Progenitor cell of endocrine pancreas (in vitro differentiated cells): ENCODE data around the gene TMEM52. TPM values are rescaled to one million over a fixed set of nuclear protein-coding genes. Genes with fewer than 3 reads are reported as not detected.

Experiments used
- DNase-seq: peaks from one replicate; pipeline ENCODE4 v3.0.0; 2021; ENCODE audit warnings: low spot score; ENCODE audit not compliant: unreplicated experiment
- H3K27ac Mint-ChIP-seq: 2 replicates; pipeline ENCODE4 v1.8.0; 2021; ENCODE audit warnings: mild to moderate bottlenecking, moderate library complexity, mixed read lengths
- H3K27me3 Mint-ChIP-seq: 2 replicates; pipeline ENCODE4 v1.8.0; 2021; ENCODE audit warnings: mixed read lengths
- H3K36me3 Mint-ChIP-seq: 2 replicates; pipeline ENCODE4 v1.8.0; 2022; ENCODE audit warnings: mixed read lengths; ENCODE audit not compliant: insufficient read depth
- H3K4me1 Mint-ChIP-seq: 2 replicates; pipeline ENCODE4 v1.8.0; 2021; ENCODE audit warnings: low read depth, mixed read lengths
- H3K4me3 Mint-ChIP-seq: 2 replicates; pipeline ENCODE4 v1.8.0; 2021; ENCODE audit warnings: low read depth, mild to moderate bottlenecking, moderate library complexity, mixed read lengths
- H3K9me3 Mint-ChIP-seq: 2 replicates; pipeline ENCODE4 v1.8.0; 2021; ENCODE audit warnings: low read depth, mixed read lengths
- total RNA-seq: library from RNA; stranded (reverse); gene quantifications from 2 replicates; pipeline ENCODE4 v1.2.1, GENCODE V29; 2021
- TF ChIP-seq, protein P1 (sequence below): fragments of 200-600 bp; sonication (generic); IDR thresholded peaks from one replicate; pipeline ENCODE4 v1.5.0; 2021; ENCODE audit warnings: antibody characterized with exemption, mild to moderate bottlenecking; ENCODE audit not compliant: unreplicated experiment

The TMEM52 gene
- total RNA-seq, 1 donor from 2014 or later: 1.9 TPM

DNA sequence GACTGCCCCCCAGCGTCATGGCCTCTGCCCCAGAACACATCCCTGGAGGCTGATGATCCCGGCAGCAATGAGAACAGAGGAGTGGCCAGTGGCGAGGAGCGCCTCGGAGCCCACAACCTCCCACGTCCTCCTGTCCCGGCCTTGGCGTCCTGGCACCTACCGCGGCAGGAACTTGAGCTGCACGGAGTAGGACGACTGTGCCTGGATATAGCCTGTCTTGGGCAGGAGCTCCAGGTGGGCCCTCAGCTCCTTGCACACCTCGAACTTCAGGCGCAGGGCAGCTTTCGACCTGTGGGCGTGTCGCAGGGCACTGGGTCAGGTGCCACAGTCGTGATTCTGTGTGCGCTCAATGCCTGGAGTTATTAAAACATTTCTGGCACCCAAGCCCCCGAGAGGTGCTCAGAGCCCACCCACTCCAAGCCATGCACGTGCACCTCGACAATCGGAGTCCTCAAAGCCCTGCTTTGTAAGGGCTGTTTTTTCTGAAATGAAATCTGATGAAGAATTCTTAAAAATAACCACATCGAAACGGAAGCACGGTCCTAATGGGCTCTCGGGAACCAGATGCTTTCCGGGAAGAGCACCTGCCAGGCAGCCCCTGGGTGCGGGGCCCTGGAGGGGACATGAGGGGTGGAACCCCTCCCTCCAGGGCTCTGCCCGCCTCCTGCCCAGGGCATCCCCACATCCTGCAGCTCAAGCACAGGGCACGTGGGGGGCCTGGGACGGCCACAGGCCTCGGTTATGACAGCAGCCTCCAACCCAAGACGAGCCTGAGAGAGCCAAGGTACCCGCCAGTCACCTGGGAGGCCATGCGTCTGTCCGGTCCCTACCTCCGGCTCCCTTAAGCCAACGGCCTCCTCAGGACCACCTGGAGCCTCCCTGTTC is 23.0 kb upstream of the TMEM52 start:
- Mint-ChIP-seq H3K9me3 (no peaks in the 10 kb centered on the region), H3K27me3 (peaks cover 8% of the 10 kb centered on the region), H3K4me1 (peaks cover 2% of the 10 kb centered on the region), H3K4me3 (no peak overlapping the region), H3K27ac (no peak overlapping the region), H3K36me3 (no peaks in the 10 kb centered on the region)
- no peak for DNase-seq
- TF ChIP-seq, protein P1, sequence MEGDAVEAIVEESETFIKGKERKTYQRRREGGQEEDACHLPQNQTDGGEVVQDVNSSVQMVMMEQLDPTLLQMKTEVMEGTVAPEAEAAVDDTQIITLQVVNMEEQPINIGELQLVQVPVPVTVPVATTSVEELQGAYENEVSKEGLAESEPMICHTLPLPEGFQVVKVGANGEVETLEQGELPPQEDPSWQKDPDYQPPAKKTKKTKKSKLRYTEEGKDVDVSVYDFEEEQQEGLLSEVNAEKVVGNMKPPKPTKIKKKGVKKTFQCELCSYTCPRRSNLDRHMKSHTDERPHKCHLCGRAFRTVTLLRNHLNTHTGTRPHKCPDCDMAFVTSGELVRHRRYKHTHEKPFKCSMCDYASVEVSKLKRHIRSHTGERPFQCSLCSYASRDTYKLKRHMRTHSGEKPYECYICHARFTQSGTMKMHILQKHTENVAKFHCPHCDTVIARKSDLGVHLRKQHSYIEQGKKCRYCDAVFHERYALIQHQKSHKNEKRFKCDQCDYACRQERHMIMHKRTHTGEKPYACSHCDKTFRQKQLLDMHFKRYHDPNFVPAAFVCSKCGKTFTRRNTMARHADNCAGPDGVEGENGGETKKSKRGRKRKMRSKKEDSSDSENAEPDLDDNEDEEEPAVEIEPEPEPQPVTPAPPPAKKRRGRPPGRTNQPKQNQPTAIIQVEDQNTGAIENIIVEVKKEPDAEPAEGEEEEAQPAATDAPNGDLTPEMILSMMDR: no peak

DNA sequence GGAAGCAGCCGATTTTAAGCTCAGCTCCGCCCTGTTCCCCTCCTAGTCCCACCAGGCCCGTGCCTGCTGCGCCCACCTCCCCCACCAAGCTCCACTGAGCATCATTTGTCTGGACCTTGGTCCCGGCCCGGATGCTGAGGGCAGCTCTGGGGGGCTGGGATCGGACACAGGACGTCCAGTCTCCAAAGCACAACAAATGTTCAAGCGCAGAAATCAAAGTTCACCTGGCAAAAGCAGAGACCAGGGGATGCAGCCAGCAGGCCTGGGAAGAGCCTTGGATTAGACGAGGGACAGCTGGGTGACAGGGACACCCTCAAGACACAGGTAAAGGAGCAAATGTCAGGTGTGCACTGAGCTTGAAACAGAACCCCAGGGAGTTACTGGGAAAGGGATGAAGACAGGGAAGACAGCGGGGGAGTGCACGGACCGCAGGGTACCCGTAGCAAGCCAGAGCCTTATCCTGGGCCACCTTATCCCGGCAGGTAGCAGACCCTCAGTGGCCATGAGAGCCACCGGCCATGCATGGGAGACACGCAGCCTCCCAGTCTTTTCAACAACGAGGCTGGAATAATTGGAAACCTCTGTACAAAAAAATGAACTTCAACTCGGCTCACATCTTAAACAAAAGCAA is 22.2 kb upstream of the TMEM52 start:
- Mint-ChIP-seq H3K27ac (no peak overlapping the region), H3K36me3 (no peaks in the 10 kb centered on the region), H3K9me3 (no peaks in the 10 kb centered on the region), H3K27me3 (peaks cover 8% of the 10 kb centered on the region), H3K4me1 (peaks cover 2% of the 10 kb centered on the region), H3K4me3 (no peak overlapping the region)
- TF ChIP-seq, protein P1: no peak
- no peak for DNase-seq

DNA sequence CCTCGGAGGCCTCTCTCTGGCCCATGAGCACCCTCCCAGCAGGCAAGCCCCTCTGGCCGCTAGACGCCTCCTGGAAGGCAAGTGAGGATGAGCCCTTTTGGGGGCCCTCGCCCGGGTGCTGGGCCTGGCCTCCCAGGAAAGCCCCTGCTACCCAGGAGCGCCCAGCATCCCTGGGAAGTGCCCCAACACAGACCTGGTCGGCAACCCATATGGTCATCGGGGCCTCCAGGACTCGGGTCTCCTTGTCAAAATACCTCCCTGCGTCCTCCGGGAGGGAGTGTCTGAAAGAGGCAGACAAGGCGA is 21.0 kb upstream of the TMEM52 start:
- peaks cover 9% of the 10 kb centered on the region for H3K27me3 Mint-ChIP-seq
- peaks cover 2% of the 10 kb centered on the region for H3K4me1 Mint-ChIP-seq
- no peak for DNase-seq
- TF ChIP-seq, protein P1: no peak
- H3K27ac Mint-ChIP-seq: no peak overlapping the region
- no peaks in the 10 kb centered on the region for H3K36me3 Mint-ChIP-seq
- no peak overlapping the region for H3K4me3 Mint-ChIP-seq
- peaks cover 3% of the 10 kb centered on the region for H3K9me3 Mint-ChIP-seq

DNA sequence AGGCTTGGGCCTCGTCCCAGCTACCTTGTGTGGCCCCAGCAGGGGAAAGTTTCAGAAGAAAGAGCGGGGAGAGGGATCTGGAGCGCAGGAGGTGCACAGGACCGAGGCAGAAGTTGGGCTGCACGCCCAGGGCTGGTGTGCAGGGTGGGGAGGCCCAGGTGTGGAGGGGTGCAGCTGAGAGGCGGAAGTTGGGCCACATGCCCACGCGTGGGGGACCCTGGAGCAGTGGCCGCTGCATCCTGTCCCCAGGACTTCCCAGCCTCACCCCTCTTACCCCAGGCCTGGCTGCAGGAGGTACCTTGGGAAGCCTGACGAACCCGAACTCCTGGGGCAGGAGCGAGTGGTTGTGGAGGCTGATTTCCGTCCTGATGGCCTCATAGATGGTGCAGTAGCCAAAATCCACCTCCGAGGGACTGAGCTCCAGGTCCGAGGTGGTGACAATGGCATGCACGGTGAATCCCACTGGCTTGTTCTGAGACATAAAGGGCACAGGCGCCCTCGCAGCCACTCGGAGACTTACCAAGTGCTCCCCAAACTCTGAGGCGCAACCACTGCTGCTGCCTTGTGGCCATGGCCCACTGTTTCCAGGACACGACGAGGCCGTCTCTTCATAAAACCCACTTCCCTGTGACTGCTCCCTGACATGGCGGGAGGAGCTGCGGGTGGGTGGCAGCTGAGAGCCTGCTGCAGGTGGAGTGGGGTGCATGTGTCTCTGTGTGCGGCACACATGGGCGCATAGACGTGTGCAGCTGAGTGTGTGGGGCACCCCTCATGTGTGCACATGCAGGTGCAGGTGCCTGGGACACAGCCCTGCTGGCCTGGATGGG is 20.4 kb upstream of the TMEM52 start:
- no peak overlapping the region for H3K4me3 Mint-ChIP-seq
- TF ChIP-seq, protein P1: no peak
- peaks cover 2% of the 10 kb centered on the region for H3K4me1 Mint-ChIP-seq
- no peaks in the 10 kb centered on the region for H3K36me3 Mint-ChIP-seq
- peaks cover 3% of the 10 kb centered on the region for H3K9me3 Mint-ChIP-seq
- DNase-seq: no peak
- peaks cover 9% of the 10 kb centered on the region for H3K27me3 Mint-ChIP-seq
- H3K27ac Mint-ChIP-seq: no peak overlapping the region

DNA sequence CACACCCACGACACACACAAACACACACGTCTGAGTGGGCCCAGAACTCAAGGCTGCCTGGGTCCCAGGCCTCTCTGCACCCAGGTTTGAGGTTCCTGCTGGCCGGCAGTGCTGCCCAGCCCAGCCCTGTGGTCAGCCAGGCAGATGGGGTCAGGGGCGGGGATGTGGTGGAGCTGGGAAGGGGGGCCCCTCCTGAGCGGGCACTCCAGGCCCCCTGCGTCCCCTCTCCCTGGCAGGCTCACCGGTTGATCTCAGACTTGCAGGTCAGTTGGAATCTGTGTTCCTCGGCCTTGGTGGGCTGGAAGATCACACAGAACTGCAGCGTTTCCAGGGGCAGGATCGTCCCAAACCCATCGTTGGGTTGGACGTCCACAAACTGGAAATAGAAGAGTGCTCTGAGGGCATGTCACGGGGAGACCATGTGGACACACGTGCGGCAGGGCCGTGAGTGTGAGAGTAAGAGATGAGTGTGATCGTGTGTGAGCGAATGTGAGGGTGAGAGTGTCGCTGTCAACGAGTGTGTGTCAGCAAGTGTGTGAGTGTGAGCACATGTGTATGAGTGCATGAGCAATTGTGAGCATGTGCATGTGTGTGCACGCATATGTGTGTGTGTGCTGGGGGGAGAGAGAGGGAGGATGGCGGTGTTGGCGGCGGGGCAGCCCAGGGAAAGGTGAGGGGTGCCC is 19.7 kb upstream of the TMEM52 start:
- Mint-ChIP-seq H3K9me3 (peaks cover 8% of the 10 kb centered on the region), H3K27ac (no peak overlapping the region), H3K4me3 (no peak overlapping the region), H3K36me3 (no peaks in the 10 kb centered on the region), H3K27me3 (peaks cover 9% of the 10 kb centered on the region), H3K4me1 (no peaks in the 10 kb centered on the region)
- TF ChIP-seq, protein P1: no peak
- DNase-seq: no peak
